Aorta (tissue), 5 donors: ENCODE data around the gene POLL. TPM values are rescaled to one million over a fixed set of nuclear protein-coding genes. Genes with fewer than 3 reads are reported as not detected.

Experiments
- ATAC-seq: fragments of 200-7000 bp; cut with Tn5 transposase; one replicate; pipeline ENCODE4 v1.9.1; 2022; ENCODE audit warnings: moderate library complexity; ENCODE audit not compliant: low FRiP score
- DNase-seq, 2 donors: peaks; one replicate each; pipeline ENCODE4 v3.0.0-alpha.2; 2020
- H3K27ac ChIP-seq, 2 donors: one replicate each; pipeline ENCODE4 v1.5.1; 2013; ENCODE audit warnings: low read length in 2 of 2, mild to moderate bottlenecking in 2 of 2, moderate library complexity in 2 of 2, control low read depth in 1 of 2, inconsistent platforms in 1 of 2, low read depth in 1 of 2
- H3K27me3 ChIP-seq, 2 donors: one replicate each; pipeline ENCODE4 v1.6.1; 2013; ENCODE audit warnings: control low read depth in 1 of 2, low read length in 1 of 2, mild to moderate bottlenecking in 1 of 2, moderate library complexity in 1 of 2; ENCODE audit not compliant: insufficient read depth in 2 of 2, control insufficient read depth in 1 of 2
- H3K36me3 ChIP-seq, 2 donors: one replicate each; pipeline ENCODE4 v1.6.1; 2013; ENCODE audit warnings: control low read depth in 1 of 2, low read length in 1 of 2, mild to moderate bottlenecking in 1 of 2; ENCODE audit not compliant: insufficient read depth in 2 of 2, control insufficient read depth in 1 of 2
- H3K4me1 ChIP-seq, 2 donors: one replicate each; pipeline ENCODE4 v1.6.1; 2013; ENCODE audit warnings: low read length in 2 of 2, control low read depth in 1 of 2, mild to moderate bottlenecking in 1 of 2, moderate library complexity in 1 of 2; ENCODE audit not compliant: insufficient read depth in 2 of 2, control insufficient read depth in 1 of 2
- H3K4me3 ChIP-seq, 2 donors: one replicate each; pipeline ENCODE4 v1.5.1; 2013; ENCODE audit warnings: low read length in 2 of 2, control low read depth in 1 of 2, mild to moderate bottlenecking in 1 of 2
- H3K9me3 ChIP-seq: one replicate; pipeline ENCODE4 v1.6.1; 2013; ENCODE audit warnings: mild to moderate bottlenecking, low read length; ENCODE audit not compliant: control insufficient read depth
- WGBS, 2 donors: extraction: QIAGEN DNeasy Blood & Tissue Kit; methylation state at CpG; one replicate each; pipeline ENCODE4 v1.1.7; 2013; 5-methylcytosine and 5-hydroxymethylcytosine counted together
- intact Hi-C, 2 donors: fragments of 100-400 bp; cut with DNase I; formaldehyde crosslinking; loops; one replicate each; pipeline versions ENCODE4 v1.14.2 to v1.15.0; 2022
- polyA plus RNA-seq, 2 donors: library from polyadenylated mRNA; stranded (reverse); fragments of 200-250 nt; gene quantifications; one replicate each; pipeline ENCODE4 v1.2.3, GENCODE V29; 2013
- total RNA-seq, 2 donors: library from RNA; stranded (reverse); fragmentation: NEBNext Ultra II Directional; extraction: Animal tissue kit (Norgen Biotek cat#: 25700); gene quantifications; one replicate each; pipeline ENCODE4 v1.2.1, GENCODE V29; 2021
- donor health status: healthy with polysubstance abuse.
- donor health status: Bipolar disorder and iron deficiency.
- donor health status: DM: no; HTN: no; CAD: no.
- donor health status: DM: no; HTN: no; CAD: no.
- donor health status: DM: yes; HTN: yes; CAD: no.

Gene POLL
- total and polyA plus RNA-seq, 4 donors, result 13.3 to 53.8 (median 24.2) TPM

GRCh38 chr10:101623528-101623927 is 35.5 kb upstream of the POLL start:
- Histone ChIP-seq H3K4me1 (no peaks in the 10 kb centered on the region), H3K9me3 (no peaks in the 10 kb centered on the region), H3K27me3 (no peaks in the 10 kb centered on the region), H3K27ac (no peak overlapping the region), H3K36me3 (peaks cover 0 to 2% of the 10 kb centered on the region in 2 donors), H3K4me3 (no peak overlapping the region)
- DNase-seq, result no peak
- ATAC-seq, result no peak
- 19 to 37% methylated on average over 1 of the region's 1 CpG for WGBS, 2 donors
- intact Hi-C loops, result no loop called here

DNA sequence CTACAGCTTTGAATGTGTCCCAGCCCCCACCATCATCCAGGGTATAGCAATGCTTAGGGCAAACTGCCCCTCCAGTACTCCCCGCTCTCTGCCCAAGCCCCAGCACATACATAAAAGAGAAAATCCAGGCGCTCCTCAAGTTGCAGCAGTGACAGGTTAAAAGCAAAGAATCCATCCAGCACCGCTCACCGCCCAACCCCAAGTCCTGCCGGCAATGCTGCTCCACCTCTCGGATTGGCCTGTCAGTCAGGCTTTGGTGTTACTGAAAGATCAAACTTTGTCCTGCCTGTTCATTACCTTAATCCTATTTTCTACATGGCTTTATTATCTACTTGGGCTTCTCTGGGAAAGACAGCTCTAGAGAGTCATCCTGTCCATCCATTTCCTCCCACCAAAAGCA is 31.9 kb upstream of the POLL start:
- Histone ChIP-seq H3K27ac (no peak overlapping the region), H3K36me3 (peaks cover 0 to 2% of the 10 kb centered on the region in 2 donors), H3K4me3 (no peak overlapping the region), H3K4me1 (no peaks in the 10 kb centered on the region), H3K9me3 (no peaks in the 10 kb centered on the region), H3K27me3 (no peaks in the 10 kb centered on the region)
- intact Hi-C loops, result no loop called here
- DNase-seq, result no peak
- WGBS, 2 donors, result 98% methylated on average over 6 of the region's 6 CpGs
- ATAC-seq, result no peak

GRCh38 chr10:101618871-101619270 is 30.8 kb upstream of the POLL start:
- Histone ChIP-seq H3K9me3 (no peaks in the 10 kb centered on the region), H3K36me3 (no peaks in the 10 kb centered on the region), H3K4me1 (no peaks in the 10 kb centered on the region), H3K4me3 (no peak overlapping the region), H3K27ac (no peak overlapping the region), H3K27me3 (no peaks in the 10 kb centered on the region)
- WGBS, 2 donors, result 90 to 93% methylated on average over 2 of the region's 2 CpGs
- ATAC-seq (no peak), DNase-seq (no peak)
- intact Hi-C loops, result no loop called here

- Histone ChIP-seq H3K4me1 (no peaks in the 10 kb centered on the region), H3K36me3 (no peaks in the 10 kb centered on the region), H3K9me3 (no peaks in the 10 kb centered on the region), H3K27ac (no peak overlapping the region), H3K27me3 (no peaks in the 10 kb centered on the region), H3K4me3 (no peak overlapping the region)
- 90 to 92% methylated on average over 4 of the region's 4 CpGs for WGBS, 2 donors
- ATAC-seq, result no peak
- no peak for DNase-seq
- intact Hi-C loops, result no loop called here
These were observed 29.9 kb upstream of the POLL start for GRCh38 chr10:101617824-101618568.

GRCh38 chr10:101617102-101617823 is 29.2 kb upstream of the POLL start:
- DNase-seq (no peak), ATAC-seq (no peak)
- H3K4me3 ChIP-seq, result no peak overlapping the region
- no peak overlapping the region for H3K27ac ChIP-seq
- intact Hi-C loops, result no loop called here
- no peaks in the 10 kb centered on the region for H3K36me3 ChIP-seq
- no peaks in the 10 kb centered on the region for H3K4me1 ChIP-seq
- WGBS, 2 donors, result 87 to 93% methylated on average over 8 of the region's 8 CpGs
- H3K9me3 ChIP-seq, result no peaks in the 10 kb centered on the region
- H3K27me3 ChIP-seq, result no peaks in the 10 kb centered on the region

DNA sequence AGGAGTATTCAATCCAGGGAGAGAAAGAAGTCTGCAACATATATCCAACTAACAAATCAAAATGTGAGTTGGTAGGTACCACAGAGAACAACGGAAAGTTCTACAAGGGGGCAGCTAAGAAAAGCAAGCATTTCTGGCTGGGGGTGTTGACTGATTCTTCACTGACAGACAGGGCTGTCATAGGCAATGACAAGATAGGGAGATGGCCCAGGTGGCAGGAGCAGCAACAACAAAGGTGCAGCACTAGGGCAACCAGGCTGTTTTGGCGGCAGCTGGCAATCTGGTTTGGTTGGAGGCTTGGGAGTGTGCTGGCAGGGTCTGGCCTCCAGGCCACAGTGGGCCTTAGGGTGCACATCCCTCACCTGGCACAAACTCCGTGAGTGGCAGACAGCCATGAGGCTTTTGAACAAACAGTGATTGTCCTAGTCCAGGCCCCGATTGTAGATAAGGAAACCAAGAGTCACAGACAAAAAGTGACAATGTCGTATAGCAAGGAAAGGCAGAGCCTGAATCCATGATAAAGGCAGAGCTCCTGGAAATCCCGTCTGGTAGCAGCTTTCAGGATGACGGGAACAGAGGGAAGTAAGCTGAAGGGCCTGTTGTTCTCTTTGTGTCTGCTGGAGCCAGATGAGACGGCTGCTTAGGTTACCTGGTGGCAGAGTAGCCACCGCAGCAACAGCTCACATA is 28.5 kb upstream of the POLL start:
- Histone ChIP-seq H3K4me3 (no peak overlapping the region), H3K27me3 (no peaks in the 10 kb centered on the region), H3K27ac (no peak overlapping the region), H3K36me3 (no peaks in the 10 kb centered on the region), H3K9me3 (no peaks in the 10 kb centered on the region), H3K4me1 (no peaks in the 10 kb centered on the region)
- ATAC-seq, result no peak
- 74 to 80% methylated on average over 9 of the region's 9 CpGs for WGBS, 2 donors
- no peak for DNase-seq
- intact Hi-C loops, result no loop called here

DNA sequence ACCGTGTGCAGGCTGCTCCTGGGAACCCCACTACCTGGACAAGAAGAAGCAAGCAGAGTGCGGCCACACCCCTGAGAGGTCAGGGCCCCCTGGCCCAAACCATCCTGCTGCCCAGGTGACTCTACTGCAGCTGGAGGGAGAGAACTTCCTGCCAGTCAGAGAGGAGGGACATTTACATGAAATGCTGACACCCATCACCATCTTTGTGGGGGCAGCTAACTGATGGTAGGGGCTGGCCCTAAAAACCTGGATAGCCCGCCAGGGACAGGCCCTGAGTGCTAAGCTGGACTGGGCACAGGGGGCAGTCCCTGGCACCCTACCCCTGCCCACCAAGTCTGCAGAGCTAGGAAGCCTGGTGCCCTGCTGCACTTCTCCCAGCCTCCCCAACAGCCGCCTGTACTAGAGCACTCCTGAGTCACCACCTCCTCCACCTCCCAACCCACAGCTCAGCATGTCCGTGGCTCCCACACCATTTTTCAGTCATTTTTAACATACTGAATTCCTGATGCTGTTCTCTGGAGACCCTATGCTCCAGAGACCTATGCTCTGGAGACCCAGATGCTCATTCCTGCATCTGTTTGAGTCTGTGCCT is 27.6 kb upstream of the POLL start:
- no peak overlapping the region for H3K4me3 ChIP-seq
- no peak overlapping the region for H3K27ac ChIP-seq
- DNase-seq (no peak), ATAC-seq (no peak)
- intact Hi-C loops, result no loop called here
- 89 to 90% methylated on average over 5 of the region's 5 CpGs for WGBS, 2 donors
- no peaks in the 10 kb centered on the region for H3K4me1 ChIP-seq
- no peaks in the 10 kb centered on the region for H3K9me3 ChIP-seq
- H3K27me3 ChIP-seq, result no peaks in the 10 kb centered on the region
- peaks cover 0 to 5% of the 10 kb centered on the region in 2 donors for H3K36me3 ChIP-seq

- DNase-seq (no peak), ATAC-seq (no peak)
- Histone ChIP-seq H3K4me1 (no peaks in the 10 kb centered on the region), H3K27ac (no peak overlapping the region), H3K9me3 (no peaks in the 10 kb centered on the region), H3K4me3 (no peak overlapping the region), H3K36me3 (peaks cover 0 to 5% of the 10 kb centered on the region in 2 donors), H3K27me3 (no peaks in the 10 kb centered on the region)
- intact Hi-C loops, result no loop called here
- 61 to 69% methylated on average over 13 of the region's 13 CpGs for WGBS, 2 donors
These were observed 26.8 kb upstream of the POLL start for GRCh38 chr10:101614663-101615524.
